SIG-M5 treated with dmso at 0.1 percent for 504 hours (cell line): Measurements from ENCODE around the gene PEMT.
"Not testable (repeated sequence)": the region's sequence is repeated elsewhere in the genome, so short reads cannot be mapped to it uniquely, and the experiment has no call there.

ENCODE experiments used
- DNase-seq: peaks from one replicate; lab custom pipeline; 2025; ENCODE audit not compliant: unreplicated experiment; lab: John Stamatoyannopoulos, UW

The PEMT gene

GRCh38 chr17:17491546-17491988 is 99.9 kb downstream of the PEMT start:
- no peak for DNase-seq

DNA sequence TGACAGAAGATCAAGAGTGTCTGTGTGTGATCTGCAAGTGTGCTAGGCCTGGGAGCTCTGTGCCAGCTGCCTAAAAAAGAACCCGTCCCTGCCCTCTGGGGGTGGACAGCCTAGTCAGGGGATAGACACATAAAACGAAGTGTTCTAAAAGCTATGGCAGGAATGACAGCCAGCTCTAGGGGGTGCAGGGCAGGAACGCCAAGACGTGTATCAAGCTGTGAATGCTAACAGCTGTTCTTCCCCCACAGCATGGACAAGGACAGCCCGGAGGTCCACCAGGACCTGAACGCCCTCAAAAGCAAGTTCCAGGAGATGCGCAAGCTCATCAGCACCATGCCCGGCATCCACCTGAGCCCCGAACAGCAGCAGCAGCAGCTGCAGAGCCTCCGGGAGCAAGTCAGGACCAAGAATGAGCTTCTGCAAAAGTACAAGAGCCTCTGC is 100.5 kb downstream of the PEMT start:
- no peak for DNase-seq

DNA sequence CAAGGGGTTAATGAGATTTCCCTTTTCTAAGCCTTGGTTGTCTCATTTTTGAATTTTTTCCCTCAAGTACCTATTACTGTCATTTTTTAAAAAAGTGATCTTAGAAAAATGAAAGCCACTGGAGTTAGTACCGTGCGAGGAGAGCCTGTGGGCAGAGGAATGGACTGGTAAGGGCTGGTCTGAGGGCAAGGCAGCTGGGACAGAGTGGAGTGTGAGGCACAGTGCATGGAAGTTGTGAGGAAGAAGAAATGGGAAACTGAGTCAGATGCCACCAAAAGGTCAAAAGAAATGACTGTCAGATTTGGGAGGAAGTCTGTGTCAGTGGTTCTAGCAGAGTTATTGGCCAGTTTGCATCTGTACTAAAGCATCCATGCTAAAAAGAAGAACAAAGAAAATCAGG is 103.5 kb downstream of the PEMT start:
- no peak for DNase-seq

DNA sequence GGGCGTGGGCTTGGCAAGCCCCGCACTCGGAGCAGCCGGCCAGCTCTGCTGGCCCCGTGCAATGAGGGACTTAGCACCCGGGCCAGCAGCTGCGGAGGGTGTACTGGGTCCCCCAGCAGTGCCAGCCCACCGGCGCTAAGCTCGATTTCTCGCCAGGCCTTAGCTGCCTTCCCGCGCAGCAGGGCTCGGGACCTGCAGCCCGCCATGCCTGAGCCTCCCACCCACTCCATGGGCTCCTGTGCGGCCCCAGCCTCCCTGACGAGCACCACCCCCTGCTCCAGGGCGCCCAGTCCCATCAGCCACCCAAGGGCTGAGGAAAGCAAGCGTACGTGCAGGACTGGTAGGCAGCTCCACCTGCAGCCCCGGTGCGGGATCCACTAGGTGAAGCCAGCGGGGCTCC is 105.1 kb downstream of the PEMT start:
- not testable (repeated sequence) for DNase-seq

GRCh38 chr17:17485420-17485819 is 106.1 kb downstream of the PEMT start:
- DNase-seq, result no peak

DNA sequence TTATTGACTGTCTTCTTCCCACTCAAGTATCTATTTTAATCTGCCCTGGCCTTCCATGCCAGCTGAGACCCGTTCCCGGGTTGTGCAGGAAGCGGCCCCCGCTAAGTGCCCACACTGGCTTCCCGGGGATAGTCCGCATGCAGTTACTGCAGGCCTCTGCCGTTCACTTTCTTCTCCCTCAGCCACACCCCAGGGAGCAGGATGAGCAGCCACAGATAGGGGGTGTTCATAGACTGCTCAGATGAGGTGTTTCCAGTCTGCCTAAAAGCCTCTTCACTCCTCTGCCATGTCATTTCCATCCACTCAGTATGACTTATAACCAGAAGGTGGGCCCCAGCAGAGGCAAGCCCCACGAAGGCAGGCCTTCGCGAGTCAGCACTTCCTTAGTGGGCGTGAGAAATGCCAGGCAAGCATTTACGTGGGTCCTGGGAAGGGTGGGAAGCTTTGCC is 107.0 kb downstream of the PEMT start:
- DNase-seq, result no peak

DNA sequence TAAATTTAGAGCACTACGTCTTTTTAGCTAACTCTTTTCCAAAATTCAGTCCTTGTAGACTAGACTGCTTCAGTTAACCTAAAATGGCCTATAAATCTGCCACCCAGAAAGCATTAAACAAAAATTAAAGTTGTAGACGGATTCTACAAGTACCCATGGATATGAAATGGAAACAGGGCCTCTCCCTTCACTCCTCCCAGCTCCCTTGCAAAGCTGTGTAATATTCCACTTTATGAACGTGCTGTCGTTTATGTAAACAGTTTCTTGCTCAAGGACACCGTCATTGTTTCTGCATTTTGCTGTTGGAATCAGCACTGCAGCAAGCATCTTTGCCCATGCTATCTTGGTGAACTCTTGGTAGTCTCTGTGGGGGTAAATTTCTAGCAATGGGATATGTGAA is 109.6 kb downstream of the PEMT start:
- no peak for DNase-seq

- DNase-seq, result no peak
These were observed 110.8 kb downstream of the PEMT start for GRCh38 chr17:17480593-17481148.

DNA sequence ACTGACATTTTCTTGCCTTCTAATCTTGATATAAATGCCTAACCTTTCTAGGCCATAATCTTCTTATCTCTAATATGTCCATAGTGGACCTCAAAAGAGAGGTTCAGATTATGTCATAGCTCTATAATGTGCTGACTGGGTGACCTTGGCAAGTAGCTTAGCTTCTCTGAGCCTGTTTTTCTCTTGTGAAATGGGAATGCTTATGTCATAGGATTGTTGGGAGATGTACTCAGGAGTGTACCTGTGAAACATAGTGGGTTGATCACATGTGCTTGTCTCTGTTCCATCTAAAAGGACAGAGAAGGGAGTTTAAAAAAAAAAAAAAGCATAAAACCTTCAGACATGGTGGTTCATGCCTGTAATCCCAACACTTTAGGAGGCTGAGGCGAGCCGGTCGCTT is 112.3 kb downstream of the PEMT start:
- no peak for DNase-seq

DNA sequence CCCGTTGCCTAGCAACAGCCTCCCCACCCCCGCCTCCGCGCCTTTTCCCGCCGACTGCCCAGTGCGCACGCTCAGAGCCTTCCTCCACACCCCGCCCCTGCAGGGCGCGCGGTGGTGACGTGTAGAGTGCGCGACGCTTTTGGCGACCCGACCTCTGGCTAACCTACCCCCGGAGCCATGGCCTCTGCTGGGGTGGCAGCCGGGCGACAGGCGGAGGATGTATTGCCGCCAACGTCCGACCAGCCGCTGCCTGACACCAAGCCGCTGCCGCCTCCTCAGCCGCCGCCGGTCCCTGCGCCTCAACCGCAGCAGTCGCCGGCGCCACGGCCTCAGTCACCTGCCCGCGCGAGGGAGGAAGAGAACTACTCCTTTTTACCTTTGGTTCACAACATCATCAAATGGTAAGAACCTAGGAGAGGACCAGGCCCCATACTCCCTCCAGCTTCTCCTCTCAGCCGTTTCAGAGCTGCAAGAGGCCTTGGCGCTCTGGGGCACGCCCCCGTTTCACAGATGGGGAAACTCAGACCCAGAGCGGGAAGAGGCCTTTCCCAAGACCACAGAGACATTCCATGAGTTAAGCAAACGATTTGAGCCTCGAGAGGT is 114.5 kb downstream of the PEMT start, which contains the start of gene MED9:
TSS of gene MED9 (plus strand) at position 136 of the 603 bp plus-strand sequence. CDS start at position 178, 42 bp downstream.
- peak; percentile 78 for DNase-seq

DNA sequence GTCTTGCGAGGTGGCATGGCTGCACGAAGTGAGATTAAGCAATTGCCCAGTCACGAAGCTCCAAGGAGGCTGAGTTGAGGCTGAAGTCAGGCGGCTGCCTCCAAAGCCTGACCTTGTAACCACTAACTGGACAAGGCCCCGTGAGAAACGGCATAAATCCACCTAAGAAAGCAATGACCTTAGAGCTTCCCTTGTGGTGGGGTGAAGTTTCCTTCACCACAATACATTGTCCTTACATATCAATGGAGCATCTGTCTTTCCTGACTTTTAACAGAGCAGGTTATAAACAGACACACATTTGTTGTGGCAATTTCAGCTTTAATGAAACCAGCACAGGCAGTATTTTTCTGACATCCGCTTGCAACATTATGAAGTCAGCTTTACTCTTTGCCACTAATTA is 117.2 kb downstream of the PEMT start:
- DNase-seq, result no peak

- DNase-seq, result no peak
These were observed 119.1 kb downstream of the PEMT start for GRCh38 chr17:17472333-17472920.

- no peak for DNase-seq
These were observed 121.5 kb downstream of the PEMT start for GRCh38 chr17:17469996-17470395.

DNA sequence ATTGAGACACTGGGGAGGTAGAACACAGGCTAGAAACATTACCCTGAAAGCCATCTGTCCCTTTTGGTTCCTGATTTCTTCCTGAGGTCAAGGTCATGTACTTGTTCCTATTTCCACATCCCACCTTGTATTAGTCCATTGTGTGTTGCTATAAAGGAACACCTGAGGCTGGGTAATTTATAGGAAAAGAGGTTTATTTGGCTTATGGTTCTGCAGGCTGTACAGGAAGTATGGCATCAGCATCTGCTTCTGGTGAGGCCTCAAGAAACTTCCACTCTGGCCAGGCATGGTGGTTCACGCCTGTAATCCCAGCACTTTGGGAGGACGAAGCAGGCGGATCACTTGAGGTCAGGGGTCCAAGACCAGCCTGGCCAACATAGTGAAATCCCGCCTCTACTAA is 122.2 kb downstream of the PEMT start:
- no peak for DNase-seq

DNA sequence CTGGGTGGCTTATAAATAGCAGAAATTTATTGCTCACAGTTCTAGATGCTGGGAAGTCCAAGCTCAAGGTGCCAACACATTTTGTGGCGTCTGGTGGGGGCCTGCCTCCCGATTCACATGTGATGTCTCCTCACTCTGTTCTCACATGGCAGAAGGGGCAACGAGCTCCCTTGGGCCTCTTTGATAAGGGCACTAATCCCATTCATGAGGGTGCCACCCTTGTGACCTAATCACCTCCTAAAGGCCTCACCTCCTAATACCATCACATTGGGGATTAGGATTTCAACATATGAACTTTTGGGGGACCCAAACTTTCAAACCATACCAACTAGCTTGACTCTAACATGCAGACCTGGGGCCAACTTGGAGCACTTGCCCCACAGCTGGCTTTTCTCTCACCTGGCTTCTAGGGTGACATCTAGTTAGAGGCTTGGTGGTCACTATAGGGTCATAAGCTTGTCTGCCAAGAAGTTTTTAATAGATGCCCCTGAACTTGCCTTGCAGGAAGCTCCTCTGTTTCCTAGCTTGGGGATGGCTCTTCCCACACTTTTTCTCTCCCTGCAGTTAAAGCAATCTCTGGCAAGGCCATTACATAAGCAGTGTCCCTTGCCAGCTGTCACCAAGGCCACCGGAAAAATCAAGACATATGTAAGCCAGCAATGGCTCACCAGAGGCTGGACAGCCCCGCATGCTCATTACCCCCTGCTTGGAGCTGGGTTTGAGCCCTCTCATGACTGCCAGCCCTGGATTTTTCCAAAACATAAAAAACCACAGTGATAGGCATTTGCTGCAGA is 123.1 kb downstream of the PEMT start:
- DNase-seq, result no peak

- no peak for DNase-seq
These were observed 123.8 kb downstream of the PEMT start for GRCh38 chr17:17467720-17468119.

GRCh38 chr17:17467016-17467415 is 124.5 kb downstream of the PEMT start:
- no peak for DNase-seq

DNA sequence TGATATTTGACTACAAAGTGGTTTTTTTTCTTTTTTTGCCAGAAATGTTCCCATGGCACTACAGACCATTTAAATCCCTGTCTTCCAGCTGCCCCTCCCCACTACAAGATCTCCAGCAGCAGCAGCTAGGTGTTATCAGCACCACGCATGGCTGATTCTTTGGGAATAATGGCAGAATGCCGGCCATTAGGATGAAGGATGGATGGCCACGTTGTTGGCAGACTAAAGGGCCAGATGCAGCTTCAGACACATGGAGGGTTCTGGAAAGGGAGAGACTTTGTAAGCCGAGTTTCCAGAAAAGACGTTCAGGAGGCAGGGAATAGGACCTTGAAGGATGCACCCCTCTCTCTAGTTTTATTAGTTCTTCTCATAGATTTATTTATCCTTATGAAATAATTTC is 125.0 kb downstream of the PEMT start:
- DNase-seq, result no peak

GRCh38 chr17:17465878-17466277 is 125.6 kb downstream of the PEMT start:
- DNase-seq, result not testable (repeated sequence)

DNA sequence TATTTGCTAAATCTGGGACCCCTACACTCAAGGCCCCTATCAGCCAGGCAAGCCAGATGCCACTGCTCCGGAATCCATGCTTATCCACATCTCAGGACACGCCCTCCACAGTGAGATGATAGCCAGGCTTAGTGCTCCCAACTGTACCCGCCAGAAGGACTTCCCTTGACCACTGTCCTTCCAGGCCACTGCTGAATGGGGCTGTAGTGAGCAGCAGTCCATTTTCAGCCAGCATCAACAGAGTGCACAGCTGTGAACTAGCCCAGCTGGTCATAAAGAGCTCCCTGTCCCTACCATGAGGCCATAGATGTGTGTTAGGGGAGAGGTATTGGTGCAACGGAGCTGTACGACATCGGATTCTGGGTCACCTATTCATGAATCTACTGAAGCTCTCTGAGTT is 127.7 kb downstream of the PEMT start:
- DNase-seq, result no peak

GRCh38 chr17:17462048-17462824 is 129.3 kb downstream of the PEMT start:
- no peak for DNase-seq
